ENCODE measurements around the gene TMEM202. TPM values are rescaled to one million over a fixed set of nuclear protein-coding genes. Genes with fewer than 3 reads are reported as not detected.
"Not testable (repeated sequence)": the region's sequence is repeated elsewhere in the genome, so short reads cannot be mapped to it uniquely, and the experiment has no call there.

The TMEM202 gene
- polyA plus RNA-seq, 2 of the 4 experiments (the other 2 are of a cell fraction) = not detected

DNA sequence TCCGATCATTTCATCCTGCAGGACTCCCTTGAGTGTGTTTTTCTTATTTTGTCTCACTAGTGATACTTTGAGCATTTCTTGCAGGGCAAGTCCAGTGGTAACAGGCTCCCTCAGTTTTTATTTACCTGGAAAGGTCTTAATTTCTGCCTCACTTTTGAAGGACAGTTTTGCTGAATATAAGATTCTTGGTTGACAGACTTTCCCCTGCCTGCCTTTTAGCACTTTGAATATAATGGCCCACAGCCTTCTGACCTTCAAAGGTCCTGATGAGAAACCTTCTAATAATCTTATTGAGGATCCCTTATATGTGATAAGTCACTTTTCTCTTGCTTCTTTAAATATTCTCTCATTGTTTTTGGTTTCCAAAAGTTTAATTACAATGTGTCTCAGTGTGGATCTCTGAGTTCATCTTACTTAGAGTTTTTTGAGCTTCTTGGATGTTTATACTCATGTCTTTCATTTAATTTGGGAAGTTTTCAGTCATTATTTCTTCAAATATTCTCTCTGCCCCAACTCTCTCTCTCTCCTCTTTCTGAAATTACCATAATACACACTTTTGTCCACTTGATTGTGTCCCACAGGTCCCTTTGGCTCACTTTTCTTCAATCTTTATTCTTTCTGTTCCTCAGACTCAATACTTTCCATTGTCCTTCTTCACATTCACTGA, 39.7 kb downstream of the TMEM202 start (continued):
- TF ChIP-seq TFCP2L1 (CRISPR knock-in tag; IDR thresholded peaks at IDR 0.05) (no peak), FOXS1 (CRISPR knock-in tag; IDR thresholded peaks at IDR 0.05) (no peak), CHD2 (IDR thresholded peaks at IDR 0.05; ENCODE audit: low read length, partially characterized antibody) (no peak), HEYL (CRISPR knock-in tag; IDR thresholded peaks at IDR 0.05) (no peak), FOSB (CRISPR knock-in tag; IDR thresholded peaks at IDR 0.05) (no peak)
- TF ChIP-seq, protein P1, sequence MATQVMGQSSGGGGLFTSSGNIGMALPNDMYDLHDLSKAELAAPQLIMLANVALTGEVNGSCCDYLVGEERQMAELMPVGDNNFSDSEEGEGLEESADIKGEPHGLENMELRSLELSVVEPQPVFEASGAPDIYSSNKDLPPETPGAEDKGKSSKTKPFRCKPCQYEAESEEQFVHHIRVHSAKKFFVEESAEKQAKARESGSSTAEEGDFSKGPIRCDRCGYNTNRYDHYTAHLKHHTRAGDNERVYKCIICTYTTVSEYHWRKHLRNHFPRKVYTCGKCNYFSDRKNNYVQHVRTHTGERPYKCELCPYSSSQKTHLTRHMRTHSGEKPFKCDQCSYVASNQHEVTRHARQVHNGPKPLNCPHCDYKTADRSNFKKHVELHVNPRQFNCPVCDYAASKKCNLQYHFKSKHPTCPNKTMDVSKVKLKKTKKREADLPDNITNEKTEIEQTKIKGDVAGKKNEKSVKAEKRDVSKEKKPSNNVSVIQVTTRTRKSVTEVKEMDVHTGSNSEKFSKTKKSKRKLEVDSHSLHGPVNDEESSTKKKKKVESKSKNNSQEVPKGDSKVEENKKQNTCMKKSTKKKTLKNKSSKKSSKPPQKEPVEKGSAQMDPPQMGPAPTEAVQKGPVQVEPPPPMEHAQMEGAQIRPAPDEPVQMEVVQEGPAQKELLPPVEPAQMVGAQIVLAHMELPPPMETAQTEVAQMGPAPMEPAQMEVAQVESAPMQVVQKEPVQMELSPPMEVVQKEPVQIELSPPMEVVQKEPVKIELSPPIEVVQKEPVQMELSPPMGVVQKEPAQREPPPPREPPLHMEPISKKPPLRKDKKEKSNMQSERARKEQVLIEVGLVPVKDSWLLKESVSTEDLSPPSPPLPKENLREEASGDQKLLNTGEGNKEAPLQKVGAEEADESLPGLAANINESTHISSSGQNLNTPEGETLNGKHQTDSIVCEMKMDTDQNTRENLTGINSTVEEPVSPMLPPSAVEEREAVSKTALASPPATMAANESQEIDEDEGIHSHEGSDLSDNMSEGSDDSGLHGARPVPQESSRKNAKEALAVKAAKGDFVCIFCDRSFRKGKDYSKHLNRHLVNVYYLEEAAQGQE (IDR thresholded peaks at IDR 0.05) = no peak

DNA sequence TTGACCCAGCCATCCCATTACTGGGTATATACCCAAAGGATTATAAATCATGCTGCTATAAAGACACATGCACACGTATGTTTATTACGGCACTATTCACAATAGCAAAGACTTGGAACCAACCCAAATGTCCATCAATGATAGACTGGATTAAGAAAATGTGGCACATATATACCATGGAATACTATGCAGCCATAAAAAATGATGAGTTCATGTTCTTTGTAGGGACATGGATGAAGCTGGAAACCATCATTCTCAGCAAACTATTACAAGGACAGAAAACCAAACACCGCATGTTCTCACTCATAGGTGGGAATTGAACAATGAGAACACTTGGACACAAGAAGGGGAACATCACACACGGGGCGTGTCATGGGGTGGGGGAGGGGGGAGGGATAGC, 44.7 kb downstream of the TMEM202 start:
- CTCF ChIA-PET = interaction anchor here (1.4 kb wide), 1 partner anchor 8 kb away, joined by 4 read pairs; no protein-coding TSS in a partner anchor
- WGBS (ENCODE audit: missing lambda C conversion rate) = 34% methylated on average over 5 of the region's 5 CpGs
- FAIRE-seq; H3K4me1 ChIP-seq; ATAC-seq; H3K4me2 ChIP-seq; H3K4me3 ChIP-seq; H3K27ac ChIP-seq; POLR2A ChIA-PET; H3K9me3 ChIP-seq; DNase-seq (ENCODE audit: low read depth in 1 of 2, low spot score in 1 of 2): not testable (repeated sequence)

DNA sequence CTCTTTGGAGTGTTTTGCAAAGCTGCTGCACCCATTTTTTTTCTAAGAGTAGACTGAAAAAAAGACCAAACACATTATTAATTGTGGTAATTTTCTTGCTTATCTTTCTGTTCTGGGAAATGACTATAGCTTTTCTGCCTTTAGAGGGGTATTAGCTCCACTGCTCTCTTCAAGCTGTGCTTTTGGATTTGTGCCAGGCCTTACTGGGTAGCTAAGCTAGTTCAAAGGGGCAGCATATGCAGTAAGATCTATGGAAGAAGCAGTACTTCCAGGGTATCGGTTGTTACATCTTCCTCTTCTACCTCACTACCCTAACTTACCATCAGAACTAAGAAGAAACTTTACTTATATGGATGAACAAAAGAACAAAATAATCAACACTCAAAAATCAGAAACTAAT, 47.3 kb downstream of the TMEM202 start:
- WGBS (ENCODE audit: missing lambda C conversion rate) = 51% methylated on average over 1 of the region's 1 CpG
- no peak overlapping the region for H3K4me3 ChIP-seq
- CTCF ChIA-PET = interaction anchor here (1.2 to 1.9 kb wide), 2 partner anchors 20 to 63 kb away, joined by 3 to 6 read pairs; no protein-coding TSS in a partner anchor
- no peak overlapping the region for H3K27ac ChIP-seq
- FAIRE-seq (no peak), DNase-seq (ENCODE audit: low read depth in 1 of 2, low spot score in 1 of 2) (no peak), ATAC-seq (no peak)
- TF ChIP-seq, protein P1 (IDR thresholded peaks at IDR 0.05) = no peak
- TF ChIP-seq FOSB (CRISPR knock-in tag; IDR thresholded peaks at IDR 0.05) (no peak), GATA3 (IDR thresholded peaks at IDR 0.05; ENCODE audit: borderline replicate concordance) (no peak), HOXB5 (CRISPR knock-in tag; IDR thresholded peaks at IDR 0.05) (no peak), CBX8 (IDR thresholded peaks at IDR 0.05) (no peak), SMC3 (IDR thresholded peaks at IDR 0.05) (no peak), BHLHE40 (IDR thresholded peaks at IDR 0.05; ENCODE audit: low read depth, low read length) (no peak), KDM5A (IDR thresholded peaks at IDR 0.05) (no peak), KDM1A (IDR thresholded peaks at IDR 0.05; ENCODE audit: low read depth) (no peak), POLR2A (IDR thresholded peaks at IDR 0.05; ENCODE audit: low read length) (no peak), RCOR1 (IDR thresholded peaks at IDR 0.05; ENCODE audit: low read depth, low read length) (no peak), CHD2 (IDR thresholded peaks at IDR 0.05; ENCODE audit: low read length, partially characterized antibody) (no peak), JUNB (IDR thresholded peaks at IDR 0.05) (no peak), TFCP2L1 (CRISPR knock-in tag; IDR thresholded peaks at IDR 0.05) (no peak), HOXB13 (CRISPR knock-in tag; IDR thresholded peaks at IDR 0.05; ENCODE audit: low read depth) (no peak)
- TF ChIP-seq, protein P2, sequence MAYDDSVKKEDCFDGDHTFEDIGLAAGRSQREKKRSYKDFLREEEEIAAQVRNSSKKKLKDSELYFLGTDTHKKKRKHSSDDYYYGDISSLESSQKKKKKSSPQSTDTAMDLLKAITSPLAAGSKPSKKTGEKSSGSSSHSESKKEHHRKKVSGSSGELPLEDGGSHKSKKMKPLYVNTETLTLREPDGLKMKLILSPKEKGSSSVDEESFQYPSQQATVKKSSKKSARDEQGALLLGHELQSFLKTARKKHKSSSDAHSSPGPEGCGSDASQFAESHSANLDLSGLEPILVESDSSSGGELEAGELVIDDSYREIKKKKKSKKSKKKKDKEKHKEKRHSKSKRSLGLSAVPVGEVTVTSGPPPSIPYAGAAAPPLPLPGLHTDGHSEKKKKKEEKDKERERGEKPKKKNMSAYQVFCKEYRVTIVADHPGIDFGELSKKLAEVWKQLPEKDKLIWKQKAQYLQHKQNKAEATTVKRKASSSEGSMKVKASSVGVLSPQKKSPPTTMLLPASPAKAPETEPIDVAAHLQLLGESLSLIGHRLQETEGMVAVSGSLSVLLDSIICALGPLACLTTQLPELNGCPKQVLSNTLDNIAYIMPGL (CRISPR knock-in tag; IDR thresholded peaks at IDR 0.05; ENCODE audit: borderline replicate concordance) = no peak
- TF ChIP-seq, protein P3, sequence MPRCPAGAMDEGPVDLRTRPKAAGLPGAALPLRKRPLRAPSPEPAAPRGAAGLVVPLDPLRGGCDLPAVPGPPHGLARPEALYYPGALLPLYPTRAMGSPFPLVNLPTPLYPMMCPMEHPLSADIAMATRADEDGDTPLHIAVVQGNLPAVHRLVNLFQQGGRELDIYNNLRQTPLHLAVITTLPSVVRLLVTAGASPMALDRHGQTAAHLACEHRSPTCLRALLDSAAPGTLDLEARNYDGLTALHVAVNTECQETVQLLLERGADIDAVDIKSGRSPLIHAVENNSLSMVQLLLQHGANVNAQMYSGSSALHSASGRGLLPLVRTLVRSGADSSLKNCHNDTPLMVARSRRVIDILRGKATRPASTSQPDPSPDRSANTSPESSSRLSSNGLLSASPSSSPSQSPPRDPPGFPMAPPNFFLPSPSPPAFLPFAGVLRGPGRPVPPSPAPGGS (IDR thresholded peaks at IDR 0.05) = no peak
- TF ChIP-seq, protein P4, sequence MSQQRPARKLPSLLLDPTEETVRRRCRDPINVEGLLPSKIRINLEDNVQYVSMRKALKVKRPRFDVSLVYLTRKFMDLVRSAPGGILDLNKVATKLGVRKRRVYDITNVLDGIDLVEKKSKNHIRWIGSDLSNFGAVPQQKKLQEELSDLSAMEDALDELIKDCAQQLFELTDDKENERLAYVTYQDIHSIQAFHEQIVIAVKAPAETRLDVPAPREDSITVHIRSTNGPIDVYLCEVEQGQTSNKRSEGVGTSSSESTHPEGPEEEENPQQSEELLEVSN (IDR thresholded peaks at IDR 0.05; ENCODE audit: borderline replicate concordance, low read depth) = no peak
- H3K4me2 ChIP-seq = no peak overlapping the region
- H3K4me1 ChIP-seq = no peaks in the 10 kb centered on the region
- POLR2A ChIA-PET = no interaction called here
- H3K9me3 ChIP-seq = no peaks in the 10 kb centered on the region

All from A549 (cell line).